HUES6 (cell line): ENCODE measurements around the gene PRKCI.
A peak's percentile ranks its signal among the peaks of the same experiment; 100 is the strongest.
"Not testable (repeated sequence)": the region's sequence is repeated elsewhere in the genome, so short reads cannot be mapped to it uniquely, and the experiment has no call there.

Source experiments
- H3K27ac ChIP-seq: 2 replicates; pipeline ENCODE4 v1.7.0; 2013; ENCODE audit warnings: low read depth, mild to moderate bottlenecking, low read length, inconsistent platforms
- H3K27me3 ChIP-seq: 2 replicates; pipeline ENCODE4 v1.6.1; 2013; ENCODE audit warnings: low read length; ENCODE audit not compliant: control insufficient read depth, insufficient read depth
- H3K36me3 ChIP-seq: 2 replicates; pipeline ENCODE4 v1.6.1; 2013; ENCODE audit warnings: low read length; ENCODE audit not compliant: control insufficient read depth, insufficient read depth
- H3K4me1 ChIP-seq: 2 replicates; pipeline ENCODE4 v1.6.1; 2013; ENCODE audit warnings: low read length; ENCODE audit not compliant: control insufficient read depth, insufficient read depth
- H3K4me3 ChIP-seq: 2 replicates; pipeline ENCODE4 v1.5.1; 2013; ENCODE audit warnings: low read depth, low read length
- H3K9ac ChIP-seq: one replicate; pipeline ENCODE4 v1.6.1; 2013; ENCODE audit warnings: mild to moderate bottlenecking, low read length
- H3K9me3 ChIP-seq: 2 replicates; pipeline ENCODE4 v1.6.1; 2013; ENCODE audit warnings: low read depth, low read length; ENCODE audit not compliant: control insufficient read depth, insufficient read depth

The PRKCI gene

DNA sequence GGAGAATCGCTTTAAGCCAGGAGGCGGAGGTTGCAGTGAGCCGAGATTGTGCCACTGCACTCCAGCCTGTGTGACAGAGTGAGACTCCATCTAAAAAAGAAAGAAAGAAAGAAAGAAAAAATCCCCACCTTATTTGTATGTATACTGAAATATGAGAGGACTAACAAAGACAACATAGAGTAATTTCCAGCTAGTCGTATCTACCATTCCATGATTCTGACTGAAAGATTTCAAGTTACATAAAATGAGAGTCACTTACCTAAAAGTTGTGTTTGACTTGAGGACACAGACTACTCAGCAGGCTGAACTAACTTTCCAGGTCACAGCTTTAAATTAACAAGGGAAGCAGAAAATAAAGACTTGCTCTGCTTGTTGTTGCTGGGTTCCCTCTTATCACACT is 18.8 kb upstream of the PRKCI start:
- no peak overlapping the region for H3K9ac ChIP-seq
- H3K36me3 ChIP-seq = no peaks in the 10 kb centered on the region
- H3K4me1 ChIP-seq = peaks cover 6% of the 10 kb centered on the region
- no peak overlapping the region for H3K27ac ChIP-seq
- H3K27me3 ChIP-seq = no peaks in the 10 kb centered on the region
- no peak overlapping the region for H3K4me3 ChIP-seq
- H3K9me3 ChIP-seq = no peaks in the 10 kb centered on the region

DNA sequence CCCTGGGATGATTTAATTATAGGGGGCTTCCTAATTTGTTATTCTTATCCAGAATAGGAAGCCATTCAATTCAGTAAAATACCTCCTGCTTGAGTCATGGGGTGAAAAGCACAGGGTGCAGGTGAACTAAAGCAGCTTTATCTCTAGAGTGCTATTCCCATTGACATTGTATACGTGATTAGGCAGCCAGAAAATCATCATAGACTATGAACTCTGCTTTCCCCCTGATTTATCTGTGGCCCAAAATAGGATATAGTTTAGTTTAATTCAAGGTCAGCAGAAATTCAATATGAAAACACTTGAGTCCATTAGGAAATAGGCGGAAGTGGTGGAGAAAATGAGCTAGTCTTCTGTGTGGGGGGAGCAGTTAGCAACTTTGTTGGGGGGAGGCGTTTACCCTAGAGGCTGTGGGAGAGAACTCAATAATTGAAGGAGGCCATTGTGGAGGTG is 18.2 kb upstream of the PRKCI start:
- no peak overlapping the region for H3K27ac ChIP-seq
- H3K27me3 ChIP-seq = no peaks in the 10 kb centered on the region
- H3K9me3 ChIP-seq = no peaks in the 10 kb centered on the region
- peak overlapping the region; percentile 23 for H3K9ac ChIP-seq
- H3K4me3 ChIP-seq = no peak overlapping the region
- H3K4me1 ChIP-seq = peaks cover 6% of the 10 kb centered on the region
- no peaks in the 10 kb centered on the region for H3K36me3 ChIP-seq

DNA sequence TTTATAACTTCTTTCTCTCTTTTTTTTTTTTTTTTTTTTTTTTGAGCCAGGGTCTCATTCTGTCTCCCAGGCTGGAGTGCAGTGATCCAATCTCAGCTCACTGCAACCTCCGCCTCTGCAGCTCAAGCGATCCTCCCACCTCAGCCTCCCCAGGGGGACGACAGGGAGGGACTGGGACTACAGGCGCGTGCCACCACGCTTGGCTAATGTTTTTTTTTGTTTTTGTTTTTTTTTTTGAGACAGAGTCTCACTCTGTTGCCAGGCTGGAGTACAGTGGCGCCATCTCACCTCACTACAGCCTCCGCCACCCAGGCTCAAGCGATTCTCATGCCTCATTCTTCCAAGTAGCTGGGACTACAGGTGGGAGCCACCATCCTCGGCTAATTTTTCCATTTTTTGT is 17.7 kb upstream of the PRKCI start:
- H3K27ac ChIP-seq = no peak overlapping the region

GRCh38 chr3:170205302-170205701 is 16.9 kb upstream of the PRKCI start:
- Histone ChIP-seq H3K4me3 (no peak overlapping the region), H3K36me3 (no peaks in the 10 kb centered on the region), H3K9me3 (no peaks in the 10 kb centered on the region), H3K9ac (no peak overlapping the region), H3K27me3 (no peaks in the 10 kb centered on the region), H3K27ac (no peak overlapping the region), H3K4me1 (peaks cover 6% of the 10 kb centered on the region)

More for the DNA sequence above, 17.7 kb upstream of the PRKCI start:
- no peak overlapping the region for H3K9ac ChIP-seq
- no peaks in the 10 kb centered on the region for H3K27me3 ChIP-seq
- H3K4me1 ChIP-seq = peaks cover 6% of the 10 kb centered on the region
- H3K36me3 ChIP-seq = no peaks in the 10 kb centered on the region
- H3K4me3 ChIP-seq = no peak overlapping the region
- H3K9me3 ChIP-seq = no peaks in the 10 kb centered on the region

GRCh38 chr3:170206164-170206762 is 16.0 kb upstream of the PRKCI start:
- not testable (repeated sequence) for H3K4me1 ChIP-seq, H3K9ac ChIP-seq, H3K36me3 ChIP-seq, H3K27ac ChIP-seq, H3K27me3 ChIP-seq, H3K4me3 ChIP-seq, H3K9me3 ChIP-seq

DNA sequence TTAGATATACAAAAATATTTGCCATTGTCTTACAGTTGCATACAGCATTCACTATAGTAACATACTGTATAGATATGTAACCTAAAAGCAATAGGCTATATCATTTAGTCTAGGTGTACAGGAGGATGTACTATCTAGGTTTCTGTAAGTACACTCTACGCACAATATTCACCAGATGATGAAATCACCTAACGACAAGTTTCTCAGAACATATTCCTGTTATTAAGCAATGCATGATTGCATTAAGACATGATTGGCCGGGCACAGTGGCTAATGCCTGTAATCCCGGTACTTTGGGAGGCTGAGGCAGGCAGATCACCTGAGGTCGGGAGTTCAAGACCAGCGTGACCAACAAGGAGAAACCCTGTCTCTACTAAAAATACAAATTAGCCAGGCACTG is 14.5 kb upstream of the PRKCI start:
- no peak overlapping the region for H3K27ac ChIP-seq

GRCh38 chr3:170211668-170212067 is 10.6 kb upstream of the PRKCI start:
- no peaks in the 10 kb centered on the region for H3K36me3 ChIP-seq
- H3K27me3 ChIP-seq = no peaks in the 10 kb centered on the region
- no peak overlapping the region for H3K4me3 ChIP-seq
- H3K9me3 ChIP-seq = peaks cover 3% of the 10 kb centered on the region; the same call in 1 of the 2 replicates
- H3K4me1 ChIP-seq = no peaks in the 10 kb centered on the region
- no peak overlapping the region for H3K27ac ChIP-seq
- no peak overlapping the region for H3K9ac ChIP-seq

More for the DNA sequence above, 14.5 kb upstream of the PRKCI start:
- H3K9ac ChIP-seq = no peak overlapping the region
- H3K4me3 ChIP-seq = no peak overlapping the region
- peaks cover 3% of the 10 kb centered on the region; the same call in 1 of the 2 replicates for H3K9me3 ChIP-seq
- no peaks in the 10 kb centered on the region for H3K36me3 ChIP-seq
- peaks cover 6% of the 10 kb centered on the region; the same call in 1 of the 2 replicates for H3K4me1 ChIP-seq
- no peaks in the 10 kb centered on the region for H3K27me3 ChIP-seq

- no peaks in the 10 kb centered on the region for H3K36me3 ChIP-seq
- H3K4me1 ChIP-seq = peaks cover 8% of the 10 kb centered on the region
- H3K27me3 ChIP-seq = no peaks in the 10 kb centered on the region
- no peaks in the 10 kb centered on the region for H3K9me3 ChIP-seq
- no peak overlapping the region for H3K4me3 ChIP-seq
- no peak overlapping the region for H3K9ac ChIP-seq
- H3K27ac ChIP-seq = no peak overlapping the region
Observed at GRCh38 chr3:170219850-170220249, 2.4 kb upstream of the PRKCI start.

DNA sequence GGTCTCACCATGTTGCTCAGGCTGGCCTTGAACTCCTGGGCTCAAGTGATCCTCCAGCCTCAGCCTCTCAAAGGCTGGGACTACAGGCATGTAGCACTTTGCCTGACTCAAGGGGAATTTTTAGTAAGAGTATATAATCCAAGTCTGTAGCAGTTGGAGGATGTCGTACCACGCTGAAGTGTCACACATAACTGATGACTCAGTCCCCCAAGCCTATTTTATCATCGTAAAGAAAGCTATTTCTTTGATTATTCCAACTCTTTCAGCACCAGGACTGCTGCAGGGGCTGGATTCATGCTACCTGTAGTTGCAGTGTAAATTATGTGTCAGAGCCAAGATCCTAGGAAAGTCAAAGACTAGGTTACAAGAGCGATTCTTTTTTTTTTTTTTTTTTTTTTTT is 1.4 kb upstream of the PRKCI start:
- Histone ChIP-seq H3K4me1 (peaks cover 12% of the 10 kb centered on the region), H3K27ac (no peak overlapping the region), H3K4me3 (no peak overlapping the region), H3K36me3 (no peaks in the 10 kb centered on the region), H3K9me3 (no peaks in the 10 kb centered on the region), H3K9ac (no peak overlapping the region), H3K27me3 (no peaks in the 10 kb centered on the region)

DNA sequence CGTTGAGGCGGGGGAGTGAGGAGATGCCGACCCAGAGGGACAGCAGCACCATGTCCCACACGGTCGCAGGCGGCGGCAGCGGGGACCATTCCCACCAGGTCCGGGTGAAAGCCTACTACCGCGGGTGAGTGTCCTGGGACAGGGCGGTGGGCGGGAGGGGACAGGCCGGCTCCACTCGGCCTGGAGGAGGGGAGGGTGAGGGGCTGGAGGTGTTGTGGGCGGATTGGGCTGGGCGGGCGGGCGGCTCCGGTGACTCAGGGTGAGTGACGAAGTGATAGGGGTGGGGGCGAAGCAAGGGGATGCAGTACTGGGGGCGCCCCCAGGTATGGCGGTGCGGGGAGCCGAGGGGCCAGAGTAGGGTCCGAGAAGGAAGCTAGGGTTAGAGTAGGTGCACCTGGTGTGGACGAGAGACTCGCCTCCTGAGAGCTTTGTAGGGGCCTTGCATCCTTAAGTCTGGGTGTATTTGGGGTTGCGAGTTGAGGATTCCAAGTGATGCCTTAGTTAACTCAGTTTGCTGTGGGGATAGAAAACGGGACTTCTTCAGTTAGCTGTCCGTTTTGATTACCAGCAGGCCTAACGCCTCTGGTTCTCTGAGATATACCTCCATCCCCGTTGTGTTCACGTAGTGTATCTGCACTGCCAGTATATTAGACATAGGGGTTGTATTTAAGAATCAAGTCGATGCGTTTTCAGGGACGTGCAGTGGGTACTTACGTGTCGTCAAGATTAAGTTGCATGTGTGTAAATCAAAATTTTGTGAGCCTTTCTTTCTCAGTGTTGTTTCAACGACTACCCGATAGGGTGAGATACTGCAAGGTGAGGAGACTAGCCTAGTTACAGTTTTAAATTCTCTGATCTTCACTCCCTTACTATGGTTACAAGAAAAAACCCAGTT is 670 bp downstream of the PRKCI start:
- Histone ChIP-seq H3K27me3 (no peaks in the 10 kb centered on the region), H3K9ac (peak overlapping the region; percentile 98), H3K36me3 (no peaks in the 10 kb centered on the region), H3K9me3 (no peaks in the 10 kb centered on the region), H3K4me3 (peak overlapping the region; percentile 76), H3K27ac (peak overlapping the region; percentile 98), H3K4me1 (peaks cover 17% of the 10 kb centered on the region)

- Histone ChIP-seq H3K36me3 (no peaks in the 10 kb centered on the region), H3K9ac (no peak overlapping the region), H3K4me1 (peaks cover 21% of the 10 kb centered on the region), H3K9me3 (no peaks in the 10 kb centered on the region), H3K27me3 (no peaks in the 10 kb centered on the region), H3K4me3 (peak overlapping the region; percentile 38; the same call in 1 of the 2 replicates), H3K27ac (no peak overlapping the region)
Observed at GRCh38 chr3:170225166-170225565, 2.9 kb downstream of the PRKCI start.
